ENCODE data around the gene TMEM41B.
"Not testable (repeated sequence)": the region's sequence is repeated elsewhere in the genome, so short reads cannot be mapped to it uniquely, and the experiment has no call there.

Gene TMEM41B, protein sequence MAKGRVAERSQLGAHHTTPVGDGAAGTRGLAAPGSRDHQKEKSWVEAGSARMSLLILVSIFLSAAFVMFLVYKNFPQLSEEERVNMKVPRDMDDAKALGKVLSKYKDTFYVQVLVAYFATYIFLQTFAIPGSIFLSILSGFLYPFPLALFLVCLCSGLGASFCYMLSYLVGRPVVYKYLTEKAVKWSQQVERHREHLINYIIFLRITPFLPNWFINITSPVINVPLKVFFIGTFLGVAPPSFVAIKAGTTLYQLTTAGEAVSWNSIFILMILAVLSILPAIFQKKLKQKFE

DNA sequence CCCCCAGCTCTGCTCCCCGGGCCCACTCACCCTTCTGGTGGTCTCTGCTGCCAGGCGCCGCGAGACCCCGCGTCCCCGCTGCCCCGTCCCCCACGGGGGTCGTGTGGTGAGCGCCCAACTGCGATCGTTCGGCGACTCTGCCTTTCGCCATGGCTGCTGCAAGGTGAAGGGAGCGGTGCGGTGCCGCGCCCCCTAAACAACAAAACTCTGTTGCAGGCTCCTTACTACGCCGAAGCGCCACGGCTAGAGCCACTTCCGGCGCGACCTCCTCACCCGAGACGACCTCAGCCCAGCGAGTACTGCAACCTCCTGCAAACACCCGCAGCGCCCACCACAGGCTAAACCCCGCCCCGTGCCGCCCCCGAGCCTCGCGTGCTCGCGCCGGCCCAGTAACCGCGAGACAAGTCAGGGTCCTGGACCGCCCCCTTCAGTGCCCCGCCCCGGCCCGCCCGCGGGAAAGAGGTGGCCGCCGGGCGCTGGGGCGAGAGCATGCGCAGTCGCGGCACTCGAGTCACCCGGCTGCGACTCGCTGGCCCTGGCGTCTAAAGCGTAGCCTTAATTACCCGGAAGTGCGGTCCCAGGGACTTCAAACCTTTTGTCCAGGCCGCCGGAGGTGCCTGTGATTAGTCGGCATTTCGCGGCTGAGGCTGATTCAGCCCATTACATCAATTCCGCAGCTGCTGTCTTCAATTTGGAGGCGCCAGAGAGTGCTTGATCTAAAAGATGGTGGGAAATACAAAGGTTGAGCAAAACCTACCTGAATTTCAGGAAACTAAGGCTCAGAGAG is at the start of gene TMEM41B:
Gene TMEM41B (minus strand): TSS at position 303 of the 787 bp plus-strand sequence. CDS start 152 bp downstream, at position 151.
- DNase-seq (ENCODE audit: low read depth) = peak; percentile 99

- DNase-seq (ENCODE audit: low read depth) = no peak
Measured at GRCh38 chr11:9362393-9362863, 48.0 kb upstream of the TMEM41B start.

- DNase-seq (ENCODE audit: low read depth) = not testable (repeated sequence)
Measured at GRCh38 chr11:9360862-9361622, 46.6 kb upstream of the TMEM41B start.

DNA sequence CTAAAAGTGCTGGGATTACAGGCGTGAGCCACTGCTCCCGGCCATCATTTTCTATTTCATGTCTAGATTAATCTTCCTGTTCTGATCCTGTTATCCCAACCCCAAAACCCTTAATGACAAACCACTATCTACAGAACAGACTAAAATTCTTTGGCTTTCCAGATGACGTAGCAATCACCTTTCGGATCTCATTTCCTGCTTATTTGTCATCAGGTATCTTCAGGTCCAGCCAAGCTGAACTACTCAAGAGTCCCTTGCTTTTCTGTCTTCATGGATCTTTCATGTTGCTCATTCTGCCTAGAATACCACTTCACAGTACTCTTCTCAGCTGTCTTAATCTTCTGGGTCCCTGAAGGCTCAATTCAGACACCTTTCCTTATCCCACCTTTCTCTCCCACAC is 42.6 kb upstream of the TMEM41B start:
- no peak for DNase-seq (ENCODE audit: low read depth)

GRCh38 chr11:9351321-9351881 is 37.0 kb upstream of the TMEM41B start:
- no peak for DNase-seq (ENCODE audit: low read depth)

DNA sequence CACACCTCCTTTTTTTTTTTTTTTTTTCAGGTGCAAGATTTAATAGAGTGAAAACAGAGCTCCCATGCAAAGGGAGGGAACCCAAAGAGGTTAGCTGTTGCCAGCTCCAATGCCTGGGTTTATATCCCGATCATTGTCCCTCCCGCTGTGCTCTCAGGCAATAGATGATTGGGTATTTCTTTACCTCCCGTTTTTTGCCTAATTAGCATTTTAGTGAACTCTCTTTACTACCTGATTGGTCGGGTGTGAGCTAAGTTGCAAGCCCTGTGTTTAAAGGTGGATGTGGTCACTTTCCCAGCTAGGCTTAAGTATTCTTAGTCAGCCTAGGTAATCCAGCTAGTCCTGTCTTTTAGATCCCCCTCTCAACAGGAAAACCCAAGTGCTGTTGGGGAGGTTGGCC is 33.4 kb upstream of the TMEM41B start:
- not testable (repeated sequence) for DNase-seq (ENCODE audit: low read depth)

GRCh38 chr11:9347100-9347499 is 32.7 kb upstream of the TMEM41B start:
- no peak for DNase-seq (ENCODE audit: low read depth)

DNA sequence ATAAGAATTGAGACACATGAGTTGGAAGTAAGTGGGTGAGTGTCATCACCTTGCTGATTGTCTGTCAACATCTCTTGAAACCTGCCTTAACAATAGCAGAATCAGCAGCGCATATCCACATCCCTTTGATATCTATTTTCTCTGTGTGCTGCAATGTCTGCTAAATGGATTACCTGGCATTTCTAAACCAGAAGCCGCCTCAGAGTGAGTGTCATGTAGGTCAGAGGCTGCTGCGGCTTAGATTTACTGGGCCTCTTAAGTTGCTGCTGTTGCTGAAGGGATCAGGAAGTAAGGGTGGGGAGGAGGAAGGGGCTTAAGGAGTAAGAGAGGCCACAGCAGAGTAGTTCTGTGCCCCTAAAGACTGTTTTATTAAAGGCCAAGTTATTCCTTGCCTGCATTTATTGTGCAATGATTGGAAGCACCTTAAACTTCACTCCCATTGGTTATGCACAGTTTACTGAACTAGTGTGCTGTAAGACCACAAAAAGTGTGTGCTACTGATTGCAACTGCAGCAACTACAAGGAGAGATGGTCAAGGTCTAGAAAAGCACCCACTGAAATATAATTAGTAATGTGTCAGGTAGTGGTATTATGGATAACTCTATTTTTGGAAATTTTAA is 29.8 kb upstream of the TMEM41B start:
- no peak for DNase-seq (ENCODE audit: low read depth)

DNA sequence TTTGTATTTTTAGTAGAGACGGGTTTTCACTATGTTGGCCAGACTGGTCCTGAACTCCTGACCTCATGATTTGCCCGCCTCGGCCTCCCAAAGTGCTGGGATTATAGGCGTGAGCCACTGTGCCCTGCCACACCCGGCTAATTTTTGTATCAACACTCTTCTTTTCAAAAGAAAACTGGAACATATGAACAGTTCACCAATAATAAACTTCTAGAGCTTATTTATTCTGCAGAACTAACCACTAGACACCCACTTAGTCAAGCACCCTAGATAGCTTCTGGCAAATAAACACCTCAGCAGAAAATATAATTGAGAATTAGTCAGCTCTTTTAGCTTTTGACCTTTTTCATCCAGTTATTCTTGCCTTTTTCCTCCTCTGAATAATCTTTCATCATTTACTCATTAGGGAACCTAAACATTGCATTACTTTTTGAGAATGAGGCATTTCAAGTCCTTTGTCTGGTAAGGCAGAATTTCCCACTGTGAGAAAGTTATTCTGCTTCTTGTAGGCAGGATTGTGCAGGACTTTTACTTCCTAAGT is 27.3 kb upstream of the TMEM41B start:
- DNase-seq (ENCODE audit: low read depth) = no peak

GRCh38 chr11:9332655-9333054 is 18.3 kb upstream of the TMEM41B start:
- DNase-seq (ENCODE audit: low read depth) = no peak

- DNase-seq (ENCODE audit: low read depth) = no peak
Measured at GRCh38 chr11:9330387-9331384, 16.3 kb upstream of the TMEM41B start.

DNA sequence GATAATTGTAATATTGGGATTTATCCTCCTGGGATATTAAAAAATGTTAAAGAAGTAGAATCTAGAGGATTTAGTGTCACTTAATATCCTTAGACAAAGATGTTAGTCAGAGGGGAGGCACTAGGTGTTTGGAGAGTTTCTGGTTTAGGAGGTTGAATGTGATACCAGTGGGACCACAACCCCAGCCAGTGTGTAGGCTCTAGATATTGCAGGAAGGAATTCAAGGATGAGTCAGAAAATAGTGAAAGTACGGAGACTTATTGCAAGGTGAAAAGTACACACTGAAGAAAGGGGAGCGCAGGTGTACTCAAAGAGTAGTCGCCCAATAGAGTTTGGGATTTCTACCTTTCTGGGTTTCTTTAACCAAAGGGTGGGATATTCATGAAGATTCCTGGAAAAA is 5.7 kb upstream of the TMEM41B start:
- no peak for DNase-seq (ENCODE audit: low read depth)

DNA sequence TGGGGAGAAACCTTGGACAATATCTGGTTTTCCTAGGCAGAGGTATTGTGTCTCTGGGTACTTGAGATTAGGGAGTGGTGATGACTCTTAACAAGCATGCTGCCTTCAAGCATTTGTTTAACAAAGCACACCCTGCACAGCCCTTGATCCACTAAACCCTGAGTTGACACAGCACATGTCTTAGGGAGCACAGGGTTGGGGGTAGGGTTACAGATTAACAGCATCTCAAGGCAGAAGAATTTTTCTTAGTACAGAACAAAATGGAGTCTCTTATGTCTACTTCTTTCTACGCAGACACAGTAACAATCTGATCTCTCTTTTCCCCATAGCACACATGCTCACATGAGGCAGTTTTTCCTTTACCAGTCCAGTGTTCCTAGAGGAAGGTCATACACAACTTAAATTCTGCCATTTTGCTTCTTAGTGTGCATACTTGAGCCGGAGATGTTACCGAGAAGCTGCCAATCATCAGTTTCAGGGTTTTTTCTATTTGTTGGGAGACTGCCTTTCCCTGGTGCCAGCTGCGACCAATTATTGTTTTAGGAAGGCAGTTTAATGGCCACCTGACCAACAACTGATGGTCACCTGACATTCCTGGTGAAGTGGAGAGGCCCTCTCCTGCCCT is 5.1 kb upstream of the TMEM41B start:
- DNase-seq (ENCODE audit: low read depth) = not testable (repeated sequence)

- not testable (repeated sequence) for DNase-seq (ENCODE audit: low read depth)
Measured at GRCh38 chr11:9318442-9319376, 4.3 kb upstream of the TMEM41B start.

GRCh38 chr11:9316334-9316733 is 1.9 kb upstream of the TMEM41B start:
- no peak for DNase-seq (ENCODE audit: low read depth)

DNA sequence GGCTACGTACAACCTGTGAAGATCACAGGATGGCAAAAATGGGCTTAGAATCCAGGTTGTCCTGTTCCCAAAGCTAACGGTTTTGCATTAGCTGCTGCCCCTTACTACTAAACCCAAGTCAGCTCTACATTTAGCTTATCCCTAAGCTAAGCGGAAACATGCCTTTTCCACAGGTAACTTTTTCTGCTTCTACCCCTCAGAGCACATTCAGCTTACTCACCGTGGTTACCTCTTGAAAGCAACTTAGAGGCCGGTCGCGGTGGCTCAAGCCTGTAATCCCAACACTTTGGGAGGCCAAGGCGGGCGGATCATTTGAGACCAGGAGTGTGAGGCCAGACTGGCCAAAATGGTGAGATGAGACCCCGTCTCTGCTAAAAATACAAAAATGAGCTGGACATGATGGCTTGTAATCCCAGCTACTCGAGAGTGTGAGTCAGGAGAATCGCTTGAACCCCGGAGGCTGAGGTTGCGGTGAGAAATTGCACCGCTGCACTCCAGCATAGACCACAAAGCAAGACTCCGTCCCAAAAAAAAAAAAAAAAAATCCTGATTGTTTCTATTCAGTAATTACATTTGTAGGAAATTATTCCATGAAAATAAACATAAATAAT is 790 bp upstream of the TMEM41B start:
- no peak for DNase-seq (ENCODE audit: low read depth)

DNA sequence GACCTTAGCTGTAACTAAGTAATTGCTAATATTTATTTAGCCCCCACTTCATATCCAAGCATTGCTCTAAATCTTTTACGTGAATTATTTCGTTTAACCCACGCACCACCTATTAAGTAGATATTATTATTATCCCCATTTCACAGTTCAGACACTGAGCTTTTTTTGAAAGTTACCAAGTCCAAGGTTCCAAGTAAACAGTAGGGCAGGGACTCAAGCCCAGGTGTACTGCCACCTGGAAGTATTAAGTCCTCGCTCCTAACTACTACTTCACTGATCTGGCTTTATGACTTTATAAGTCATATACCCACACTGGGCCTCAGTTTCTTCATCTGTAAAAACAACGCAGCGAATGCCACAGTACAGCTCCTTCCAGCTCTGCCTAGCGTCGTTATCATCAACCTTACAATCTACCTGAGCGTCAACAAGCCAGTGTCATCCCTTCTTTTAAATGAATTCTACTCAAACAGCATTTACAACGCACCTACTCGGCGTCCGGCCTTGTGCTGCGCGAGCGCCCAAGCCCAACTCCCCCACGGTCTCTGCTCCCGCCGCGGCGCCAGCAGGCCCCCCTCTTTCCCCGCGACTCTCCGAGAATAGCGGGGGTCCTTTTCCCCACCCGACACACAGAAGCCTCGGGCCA is 624 bp downstream of the TMEM41B start:
- DNase-seq (ENCODE audit: low read depth) = no peak

All from stimulated activated CD4-positive, alpha-beta T cell treated with anti-CD3 and anti-CD28 coated beads, Interleukin-2, amount 100 ng/mL, for 4 hours (primary cell).